Esophagus muscularis mucosa (tissue), 4 donors: ENCODE measurements around the gene KRT75.

Experiments
- EP300 ChIP-seq: sonication (generic); formaldehyde crosslinking; IDR thresholded peaks from one replicate; pipeline ENCODE4 v1.6.1; 2017; ENCODE audit warnings: antibody characterized with exemption
- POLR2A ChIP-seq: fragments of 450-650 bp; IDR thresholded peaks from one replicate; pipeline ENCODE4 v1.6.1; 2017; ENCODE audit warnings: antibody characterized with exemption, moderate library complexity, mild to moderate bottlenecking, low read depth
- POLR2AphosphoS5 ChIP-seq, 2 donors: sonication (generic); formaldehyde crosslinking; IDR thresholded peaks; one replicate each; pipeline ENCODE4 v1.6.1; 2017; ENCODE audit warnings: antibody characterized with exemption in 2 of 2
- TF ChIP-seq, protein P1 (sequence below), 3 experiments: fragments of 200-600 bp in 2 of 3; fragments of 450-650 bp in 1 of 3; sonication (generic) in 2 of 3; IDR thresholded peaks; one replicate each; pipeline ENCODE4 v1.5.1; 2017 to 2019; ENCODE audit warnings: antibody characterized with exemption in 3 of 3, mild to moderate bottlenecking in 2 of 3, moderate library complexity in 1 of 3

DNA sequence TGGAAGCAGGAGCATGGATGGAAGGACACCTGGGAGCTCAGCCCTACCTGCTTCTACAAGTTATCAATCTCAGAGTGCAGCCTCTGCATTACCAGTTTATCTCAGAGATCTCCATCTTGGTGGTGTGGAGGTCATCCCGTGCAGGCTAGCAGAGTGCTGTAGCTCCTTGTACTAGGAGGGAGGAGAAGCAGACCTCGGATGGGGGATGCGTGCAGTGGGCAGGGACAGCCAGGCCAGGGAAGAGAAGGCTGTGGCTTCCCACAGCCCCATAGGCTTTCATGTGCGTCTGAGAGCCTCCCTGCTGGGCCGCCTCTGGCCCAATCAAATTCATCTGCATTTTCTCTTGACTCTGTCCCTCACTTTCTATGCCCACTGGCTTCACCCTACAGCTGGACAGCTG lies 19.2 kb downstream of the KRT75 start:
- TF ChIP-seq POLR2A (no peak), POLR2AphosphoS5 (IDR thresholded peaks at IDR 0.05) (no peak), EP300 (no peak)
- TF ChIP-seq, protein P1, sequence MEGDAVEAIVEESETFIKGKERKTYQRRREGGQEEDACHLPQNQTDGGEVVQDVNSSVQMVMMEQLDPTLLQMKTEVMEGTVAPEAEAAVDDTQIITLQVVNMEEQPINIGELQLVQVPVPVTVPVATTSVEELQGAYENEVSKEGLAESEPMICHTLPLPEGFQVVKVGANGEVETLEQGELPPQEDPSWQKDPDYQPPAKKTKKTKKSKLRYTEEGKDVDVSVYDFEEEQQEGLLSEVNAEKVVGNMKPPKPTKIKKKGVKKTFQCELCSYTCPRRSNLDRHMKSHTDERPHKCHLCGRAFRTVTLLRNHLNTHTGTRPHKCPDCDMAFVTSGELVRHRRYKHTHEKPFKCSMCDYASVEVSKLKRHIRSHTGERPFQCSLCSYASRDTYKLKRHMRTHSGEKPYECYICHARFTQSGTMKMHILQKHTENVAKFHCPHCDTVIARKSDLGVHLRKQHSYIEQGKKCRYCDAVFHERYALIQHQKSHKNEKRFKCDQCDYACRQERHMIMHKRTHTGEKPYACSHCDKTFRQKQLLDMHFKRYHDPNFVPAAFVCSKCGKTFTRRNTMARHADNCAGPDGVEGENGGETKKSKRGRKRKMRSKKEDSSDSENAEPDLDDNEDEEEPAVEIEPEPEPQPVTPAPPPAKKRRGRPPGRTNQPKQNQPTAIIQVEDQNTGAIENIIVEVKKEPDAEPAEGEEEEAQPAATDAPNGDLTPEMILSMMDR (IDR thresholded peaks at IDR 0.05), result no peak
